ENCODE results near the gene MS4A12. TPM values are rescaled to one million over a fixed set of nuclear protein-coding genes. Genes with fewer than 3 reads are reported as not detected.

Gene MS4A12
- total and polyA plus RNA-seq, 2 of the 13 experiments (the other 11 are each of a cell fraction or from before 2014, with no cell fraction given) = not detected

DNA sequence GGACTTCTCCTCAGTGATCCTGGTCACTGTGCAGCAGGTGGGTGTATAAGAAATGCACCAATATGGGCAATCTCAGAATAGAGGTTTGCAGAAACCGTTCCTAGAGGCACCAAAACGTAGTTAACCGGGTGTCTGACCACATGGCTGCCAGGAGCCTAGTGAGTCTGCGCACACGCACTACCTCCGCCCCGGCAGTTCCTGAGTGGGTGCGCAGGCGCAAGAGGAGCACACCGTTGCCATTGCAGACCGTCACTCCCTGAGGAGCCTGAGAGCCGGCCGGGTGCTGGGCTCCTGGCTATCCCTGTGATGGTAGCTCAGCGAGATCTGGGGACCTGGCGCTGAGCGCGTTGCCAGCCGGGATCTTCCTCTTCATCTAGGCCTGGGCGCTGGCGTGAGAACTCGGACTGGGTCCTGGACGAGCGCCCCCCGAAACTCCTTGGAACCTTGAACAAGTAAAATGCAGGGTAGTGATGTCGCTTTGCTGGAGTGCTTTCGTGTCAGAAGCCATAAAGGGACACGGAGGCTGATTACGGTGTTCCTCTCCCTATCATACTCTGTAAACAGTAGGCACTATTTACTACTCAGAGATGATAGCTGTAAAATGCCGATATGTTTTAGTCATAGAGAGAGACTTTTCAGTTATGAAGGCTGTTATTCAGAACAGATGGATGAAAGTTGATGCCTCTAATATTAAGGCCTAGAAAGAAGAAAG lies 22.7 kb downstream of the MS4A12 start, which contains the start of gene MS4A13:
MS4A13 (plus strand) TSS at position 249 of the 712 bp plus-strand sequence. CDS start 2,692 bp downstream, outside the sequence.
- H3K79me2 ChIP-seq (ENCODE audit: insufficient read depth, low read length) = no peaks in the 10 kb centered on the region
- H3K9ac ChIP-seq (ENCODE audit: insufficient read depth, low read depth, low read length) = no peak within 1 kb of the TSS
- no peak within 1 kb of the TSS for H3K4me2 ChIP-seq (ENCODE audit: low read depth, low read length)
- no peak within 1 kb of the TSS for H3K27ac ChIP-seq (ENCODE audit: extremely low read length, insufficient read depth, low read length)
- 50% methylated on average over 29 of the region's 29 CpGs for WGBS (ENCODE audit: low lambda C conversion rate)
- no peaks in the 10 kb centered on the region for H3K36me3 ChIP-seq (replicated peaks in 1 of 2; ENCODE audit: control insufficient read depth in 1 of 2, insufficient read depth in 2 of 2, low read length in 2 of 2)
- H4K20me1 ChIP-seq (ENCODE audit: insufficient read depth, low read length) = no peaks in the 10 kb centered on the region
- ChIA-PET CTCF (ENCODE audit: low intra/inter-chr PET ratio, low total read pairs) (no interaction called here), POLR2A (no interaction called here)
- no peaks in the 10 kb centered on the region for H3K4me1 ChIP-seq (ENCODE audit: insufficient read depth, low read length)
- DNase-seq (ENCODE audit: low spot score) (no peak), ATAC-seq (no peak), FAIRE-seq (no peak)
- no peak within 1 kb of the TSS for H2AFZ ChIP-seq (ENCODE audit: low read length)
- no peaks in the 10 kb centered on the region; a peak in 2 of 5 replicates for H3K27me3 ChIP-seq (ENCODE audit: control insufficient read depth in 1 of 2, insufficient read depth in 2 of 2, low read length in 2 of 2)
- intact Hi-C loops (cut with micrococcal nuclease; ENCODE audit: unreplicated experiment) (no loop called here), in situ Hi-C loops (cut with HindIII; ENCODE audit: extremely low pct_ligation_motif_present, low pct_unique_long_range_greater_than_20kb) (no loop called here)
- no peak within 1 kb of the TSS for H3K4me3 ChIP-seq (replicated peaks in 1 of 3; ENCODE audit: insufficient read depth in 1 of 3, low read depth in 2 of 3, low read length in 3 of 3)
- BruUV-seq (replicated peaks) = no TSS peak
- no peaks in the 10 kb centered on the region for H3K9me3 ChIP-seq (ENCODE audit: low read length)
- TF ChIP-seq, protein P1, sequence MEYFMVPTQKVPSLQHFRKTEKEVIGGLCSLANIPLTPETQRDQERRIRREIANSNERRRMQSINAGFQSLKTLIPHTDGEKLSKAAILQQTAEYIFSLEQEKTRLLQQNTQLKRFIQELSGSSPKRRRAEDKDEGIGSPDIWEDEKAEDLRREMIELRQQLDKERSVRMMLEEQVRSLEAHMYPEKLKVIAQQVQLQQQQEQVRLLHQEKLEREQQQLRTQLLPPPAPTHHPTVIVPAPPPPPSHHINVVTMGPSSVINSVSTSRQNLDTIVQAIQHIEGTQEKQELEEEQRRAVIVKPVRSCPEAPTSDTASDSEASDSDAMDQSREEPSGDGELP (IDR thresholded peaks at IDR 0.05; ENCODE audit: borderline replicate concordance, low read depth) = no peak
- TF ChIP-seq, protein P2, sequence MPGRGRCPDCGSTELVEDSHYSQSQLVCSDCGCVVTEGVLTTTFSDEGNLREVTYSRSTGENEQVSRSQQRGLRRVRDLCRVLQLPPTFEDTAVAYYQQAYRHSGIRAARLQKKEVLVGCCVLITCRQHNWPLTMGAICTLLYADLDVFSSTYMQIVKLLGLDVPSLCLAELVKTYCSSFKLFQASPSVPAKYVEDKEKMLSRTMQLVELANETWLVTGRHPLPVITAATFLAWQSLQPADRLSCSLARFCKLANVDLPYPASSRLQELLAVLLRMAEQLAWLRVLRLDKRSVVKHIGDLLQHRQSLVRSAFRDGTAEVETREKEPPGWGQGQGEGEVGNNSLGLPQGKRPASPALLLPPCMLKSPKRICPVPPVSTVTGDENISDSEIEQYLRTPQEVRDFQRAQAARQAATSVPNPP (CRISPR knock-in tag; IDR thresholded peaks at IDR 0.05) = no peak
- TF ChIP-seq FOXM1 (CRISPR knock-in tag; IDR thresholded peaks at IDR 0.05) (no peak), ZMYM2 (CRISPR knock-in tag; IDR thresholded peaks at IDR 0.05) (no peak), ZNF101 (CRISPR knock-in tag; IDR thresholded peaks at IDR 0.05; ENCODE audit: borderline replicate concordance, low read depth) (no peak), NFYC (CRISPR knock-in tag; IDR thresholded peaks at IDR 0.05) (no peak), FOXK2 (IDR thresholded peaks at IDR 0.05) (no peak), JUNB (CRISPR knock-in tag; IDR thresholded peaks at IDR 0.05; ENCODE audit: borderline replicate concordance) (no peak), EP300 (IDR thresholded peaks at IDR 0.05; ENCODE audit: low read depth in 2 of 2, low read length in 2 of 2) (no peak), EP300 (CRISPR knock-in tag; IDR thresholded peaks at IDR 0.05; ENCODE audit: borderline replicate concordance) (no peak), ZSCAN30 (CRISPR knock-in tag; IDR thresholded peaks at IDR 0.05) (no peak), MIER3 (CRISPR knock-in tag; IDR thresholded peaks at IDR 0.05; ENCODE audit: borderline replicate concordance) (no peak)
- TF ChIP-seq, protein P3, sequence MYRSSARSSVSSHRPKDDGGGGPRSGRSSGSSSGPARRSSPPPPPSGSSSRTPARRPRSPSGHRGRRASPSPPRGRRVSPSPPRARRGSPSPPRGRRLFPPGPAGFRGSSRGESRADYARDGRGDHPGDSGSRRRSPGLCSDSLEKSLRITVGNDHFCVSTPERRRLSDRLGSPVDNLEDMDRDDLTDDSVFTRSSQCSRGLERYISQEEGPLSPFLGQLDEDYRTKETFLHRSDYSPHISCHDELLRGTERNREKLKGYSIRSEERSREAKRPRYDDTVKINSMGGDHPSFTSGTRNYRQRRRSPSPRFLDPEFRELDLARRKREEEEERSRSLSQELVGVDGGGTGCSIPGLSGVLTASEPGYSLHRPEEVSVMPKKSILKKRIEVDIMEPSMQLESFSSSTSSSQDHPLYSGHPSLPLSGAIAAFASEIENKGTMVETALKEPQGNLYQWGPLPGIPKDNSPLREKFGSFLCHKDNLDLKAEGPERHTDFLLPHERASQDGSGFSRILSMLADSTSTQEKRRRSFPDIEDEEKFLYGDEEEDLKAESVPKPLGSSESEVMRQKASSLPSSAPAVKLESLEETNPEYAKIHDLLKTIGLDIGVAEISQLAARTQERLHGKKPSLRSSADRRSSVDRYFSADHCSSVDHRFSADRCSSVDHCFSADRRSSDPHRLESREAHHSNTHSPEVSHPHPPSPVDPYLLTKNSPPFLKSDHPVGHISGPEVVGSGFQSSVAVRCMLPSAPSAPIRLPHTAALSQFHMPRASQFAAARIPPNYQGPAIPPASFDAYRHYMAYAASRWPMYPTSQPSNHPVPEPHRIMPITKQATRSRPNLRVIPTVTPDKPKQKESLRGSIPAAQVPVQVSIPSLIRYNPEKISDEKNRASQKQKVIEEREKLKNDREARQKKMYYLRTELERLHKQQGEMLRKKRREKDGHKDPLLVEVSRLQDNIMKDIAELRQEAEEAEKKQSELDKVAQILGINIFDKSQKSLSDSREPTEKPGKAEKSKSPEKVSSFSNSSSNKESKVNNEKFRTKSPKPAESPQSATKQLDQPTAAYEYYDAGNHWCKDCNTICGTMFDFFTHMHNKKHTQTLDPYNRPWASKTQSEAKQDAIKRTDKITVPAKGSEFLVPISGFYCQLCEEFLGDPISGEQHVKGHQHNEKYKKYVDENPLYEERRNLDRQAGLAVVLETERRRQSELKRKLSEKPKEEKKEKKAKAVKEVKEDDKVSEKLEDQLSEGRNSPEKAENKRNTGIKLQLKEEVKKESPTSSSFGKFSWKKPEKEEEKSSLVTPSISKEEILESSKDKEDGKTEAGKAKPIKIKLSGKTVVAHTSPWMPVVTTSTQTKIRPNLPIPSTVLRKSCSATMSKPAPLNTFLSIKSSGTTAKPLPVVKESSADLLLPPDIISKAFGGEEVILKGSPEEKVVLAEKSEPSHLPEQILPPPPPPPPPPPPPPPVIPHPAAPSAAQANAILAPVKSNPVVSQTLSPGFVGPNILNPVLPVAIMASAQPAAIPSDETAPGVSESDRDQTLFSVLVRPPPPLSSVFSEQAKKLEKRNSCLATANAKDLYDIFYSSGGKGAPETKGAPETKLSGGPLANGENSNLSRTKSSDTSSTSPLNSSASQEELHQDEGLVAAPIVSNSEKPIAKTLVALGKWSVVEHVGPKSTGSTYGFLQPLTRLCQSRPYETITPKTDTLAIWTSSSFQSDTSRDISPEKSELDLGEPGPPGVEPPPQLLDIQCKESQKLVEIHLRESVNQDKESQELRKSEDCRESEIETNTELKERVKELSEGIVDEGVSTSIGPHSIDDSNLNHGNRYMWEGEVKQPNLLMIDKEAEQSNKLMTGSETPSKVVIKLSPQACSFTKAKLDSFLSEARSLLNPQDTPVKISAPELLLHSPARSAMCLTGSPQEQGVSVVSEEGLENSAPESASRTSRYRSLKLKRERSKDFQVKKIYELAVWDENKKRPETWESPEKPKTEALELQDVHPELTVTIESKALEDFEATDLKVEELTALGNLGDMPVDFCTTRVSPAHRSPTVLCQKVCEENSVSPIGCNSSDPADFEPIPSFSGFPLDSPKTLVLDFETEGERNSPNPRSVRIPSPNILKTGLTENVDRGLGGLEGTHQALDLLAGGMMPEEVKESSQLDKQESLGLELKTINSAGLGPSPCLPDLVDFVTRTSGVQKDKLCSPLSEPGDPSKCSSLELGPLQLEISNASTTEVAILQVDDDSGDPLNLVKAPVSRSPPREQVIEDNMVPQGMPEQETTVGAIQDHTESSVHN (CRISPR knock-in tag; IDR thresholded peaks at IDR 0.05) = no peak
- TF ChIP-seq, protein P4, sequence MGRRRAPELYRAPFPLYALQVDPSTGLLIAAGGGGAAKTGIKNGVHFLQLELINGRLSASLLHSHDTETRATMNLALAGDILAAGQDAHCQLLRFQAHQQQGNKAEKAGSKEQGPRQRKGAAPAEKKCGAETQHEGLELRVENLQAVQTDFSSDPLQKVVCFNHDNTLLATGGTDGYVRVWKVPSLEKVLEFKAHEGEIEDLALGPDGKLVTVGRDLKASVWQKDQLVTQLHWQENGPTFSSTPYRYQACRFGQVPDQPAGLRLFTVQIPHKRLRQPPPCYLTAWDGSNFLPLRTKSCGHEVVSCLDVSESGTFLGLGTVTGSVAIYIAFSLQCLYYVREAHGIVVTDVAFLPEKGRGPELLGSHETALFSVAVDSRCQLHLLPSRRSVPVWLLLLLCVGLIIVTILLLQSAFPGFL (CRISPR knock-in tag; IDR thresholded peaks at IDR 0.05) = no peak

All from HepG2 (cell line).